CD4-positive, alpha-beta T cell (primary cell): ENCODE data around the gene RPAP3. TPM values are rescaled to one million over a fixed set of nuclear protein-coding genes. Genes with fewer than 3 reads are reported as not detected.

Source experiments
- ATAC-seq: fragments of 200-7000 bp; cut with Tn5 transposase; one replicate; pipeline ENCODE4 v1.10.0; 2022; ENCODE audit warnings: mild to moderate bottlenecking; ENCODE audit not compliant: poor library complexity
- CTCF ChIA-PET: fragments of 350-600 bp; sonication (Branson Sonifier 250); formaldehyde crosslinking; loops from one replicate; lab custom pipeline; 2021; ENCODE audit warnings: antibody characterized with exemption, inconsistent platforms; lab: Charles Lee
- POLR2A ChIA-PET: fragments of 350-600 bp; sonication (Branson Sonifier 250); formaldehyde crosslinking; loops from one replicate; lab custom pipeline; 2021; ENCODE audit warnings: antibody characterized with exemption, inconsistent platforms; lab: Charles Lee
- DNase-seq, 14 experiments: peaks; one replicate each; pipeline ENCODE4 v3.0.0-alpha.2; 2013 to 2020; ENCODE audit warnings: mixed read lengths in 2 of 14
- H3K27ac ChIP-seq, 2 donors: one replicate each; pipeline versions ENCODE4 v1.5.1 to v1.7.0; 2013; ENCODE audit warnings: low read length in 2 of 2, low read depth in 1 of 2, mild to moderate bottlenecking in 1 of 2
- H3K27me3 ChIP-seq, 2 experiments: 1 replicate in 1 of 2; 2 replicates in 1 of 2; pipeline versions ENCODE4 v1.6.1 to v1.7.0; 2013; ENCODE audit warnings: low read length in 2 of 2, control low read depth in 1 of 2, mild to moderate bottlenecking in 1 of 2, moderate library complexity in 1 of 2; ENCODE audit not compliant: insufficient read depth in 2 of 2, control insufficient read depth in 1 of 2
- H3K36me3 ChIP-seq: one replicate; pipeline ENCODE4 v1.6.1; 2013; ENCODE audit warnings: low read length, control low read depth; ENCODE audit not compliant: insufficient read depth
- H3K4me1 ChIP-seq: one replicate; pipeline ENCODE4 v1.6.1; 2013; ENCODE audit warnings: low read length, control low read depth; ENCODE audit not compliant: insufficient read depth
- H3K4me3 ChIP-seq: one replicate; pipeline ENCODE4 v1.5.1; 2013; ENCODE audit warnings: mild to moderate bottlenecking, low read length, moderate library complexity
- H3K9me3 ChIP-seq, 2 experiments: 1 replicate in 1 of 2; 2 replicates in 1 of 2; pipeline versions ENCODE4 v1.6.1 to v1.7.0; 2013; ENCODE audit warnings: low read length in 2 of 2, mild to moderate bottlenecking in 2 of 2, control low read depth in 1 of 2, moderate library complexity in 1 of 2; ENCODE audit not compliant: control insufficient read depth in 1 of 2, insufficient read depth in 1 of 2
- H3K27ac Mint-ChIP-seq: one replicate; pipeline ENCODE4 v1.8.0; 2020; ENCODE audit warnings: mixed read lengths
- H3K27me3 Mint-ChIP-seq: one replicate; pipeline ENCODE4 v1.8.0; 2021; ENCODE audit warnings: mixed read lengths
- H3K36me3 Mint-ChIP-seq: one replicate; pipeline ENCODE4 v1.8.0; 2021; ENCODE audit warnings: low read depth, mixed read lengths
- H3K4me1 Mint-ChIP-seq: one replicate; pipeline ENCODE4 v1.8.0; 2021; ENCODE audit warnings: low read depth, mixed read lengths
- H3K4me3 Mint-ChIP-seq: one replicate; pipeline ENCODE4 v1.8.0; 2020; ENCODE audit warnings: mild to moderate bottlenecking, mixed read lengths
- H3K9me3 Mint-ChIP-seq: one replicate; pipeline ENCODE4 v1.8.0; 2020; ENCODE audit warnings: mixed read lengths
- intact Hi-C, 2 experiments: fragments of 100-400 bp; cut with DNase I in 1 of 2; cut with micrococcal nuclease in 1 of 2; formaldehyde crosslinking; loops; one replicate each; pipeline versions ENCODE4 v1.15.1 to v1.9.0; 2023 to 2025; cut with DNase I, micrococcal nuclease
- total RNA-seq, 174 experiments: library from RNA in 2 of 174; stranded (reverse) in 2 of 174; gene quantifications; one replicate each; pipeline ENCODE4 v1.2.3 and lab custom pipeline; 2021 to 2026
- TF ChIP-seq, protein P1 (sequence below): fragments of 200-600 bp; IDR thresholded peaks from one replicate; pipeline ENCODE4 v1.8.0; 2022; ENCODE audit warnings: antibody characterized with exemption, mild to moderate bottlenecking

The RPAP3 gene
- total RNA-seq, 2 experiments from 2014 or later, result 24.6 to 26.4 TPM

DNA sequence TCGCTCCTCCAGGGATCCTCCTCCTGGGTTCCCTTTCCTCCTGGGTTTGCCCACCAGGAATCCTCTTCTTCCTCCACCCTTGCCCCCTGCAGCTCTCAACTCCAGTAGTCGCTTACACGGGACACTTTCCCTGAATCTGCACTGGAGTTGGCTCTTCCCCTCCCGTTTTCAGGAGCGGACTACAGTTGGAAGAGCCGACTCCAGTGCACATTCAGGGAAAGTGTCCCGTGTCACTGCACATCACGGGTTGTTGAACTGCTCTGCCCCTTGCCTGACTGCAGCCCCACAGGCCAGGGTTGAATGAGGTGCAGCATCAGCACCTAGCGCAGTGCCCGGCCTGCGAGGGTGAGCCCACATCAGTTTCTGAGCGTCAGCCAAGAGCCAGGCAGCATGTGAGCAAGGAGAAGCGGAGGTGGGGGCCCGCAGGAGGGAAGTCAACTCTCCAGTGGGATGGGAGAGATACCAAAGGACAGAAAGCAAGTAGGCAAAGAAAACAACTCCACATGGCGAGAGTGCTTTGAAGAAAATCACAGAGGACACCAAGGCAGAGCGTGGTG is 39.7 kb upstream of the RPAP3 start:
- Mint-ChIP-seq H3K9me3 (no peaks in the 10 kb centered on the region), H3K36me3 (no peaks in the 10 kb centered on the region), H3K4me3 (no peak overlapping the region), H3K27me3 (no peaks in the 10 kb centered on the region), H3K4me1 (peaks cover 27% of the 10 kb centered on the region), H3K27ac (no peak overlapping the region)
- H3K4me1 ChIP-seq, result peaks cover 27% of the 10 kb centered on the region
- intact Hi-C loops, result loop anchor here in 1 of 2 experiments (2.0 kb wide), 1 partner anchor 21 kb away; no protein-coding TSS in a partner anchor
- DNase-seq (no peak), ATAC-seq (no peak)
- no peaks in the 10 kb centered on the region for H3K9me3 ChIP-seq
- ChIA-PET CTCF (interaction anchor here (5.5 to 5.7 kb wide), 2 partner anchors 24 to 94 kb away, joined by 86 to 157 read pairs; partner anchors contain the start of gene SLC48A1), POLR2A (no interaction called here)
- TF ChIP-seq, protein P1, sequence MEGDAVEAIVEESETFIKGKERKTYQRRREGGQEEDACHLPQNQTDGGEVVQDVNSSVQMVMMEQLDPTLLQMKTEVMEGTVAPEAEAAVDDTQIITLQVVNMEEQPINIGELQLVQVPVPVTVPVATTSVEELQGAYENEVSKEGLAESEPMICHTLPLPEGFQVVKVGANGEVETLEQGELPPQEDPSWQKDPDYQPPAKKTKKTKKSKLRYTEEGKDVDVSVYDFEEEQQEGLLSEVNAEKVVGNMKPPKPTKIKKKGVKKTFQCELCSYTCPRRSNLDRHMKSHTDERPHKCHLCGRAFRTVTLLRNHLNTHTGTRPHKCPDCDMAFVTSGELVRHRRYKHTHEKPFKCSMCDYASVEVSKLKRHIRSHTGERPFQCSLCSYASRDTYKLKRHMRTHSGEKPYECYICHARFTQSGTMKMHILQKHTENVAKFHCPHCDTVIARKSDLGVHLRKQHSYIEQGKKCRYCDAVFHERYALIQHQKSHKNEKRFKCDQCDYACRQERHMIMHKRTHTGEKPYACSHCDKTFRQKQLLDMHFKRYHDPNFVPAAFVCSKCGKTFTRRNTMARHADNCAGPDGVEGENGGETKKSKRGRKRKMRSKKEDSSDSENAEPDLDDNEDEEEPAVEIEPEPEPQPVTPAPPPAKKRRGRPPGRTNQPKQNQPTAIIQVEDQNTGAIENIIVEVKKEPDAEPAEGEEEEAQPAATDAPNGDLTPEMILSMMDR, result no peak
- H3K36me3 ChIP-seq, result no peaks in the 10 kb centered on the region
- H3K27ac ChIP-seq, result no peak overlapping the region
- H3K27me3 ChIP-seq, result no peaks in the 10 kb centered on the region
- no peak overlapping the region for H3K4me3 ChIP-seq

DNA sequence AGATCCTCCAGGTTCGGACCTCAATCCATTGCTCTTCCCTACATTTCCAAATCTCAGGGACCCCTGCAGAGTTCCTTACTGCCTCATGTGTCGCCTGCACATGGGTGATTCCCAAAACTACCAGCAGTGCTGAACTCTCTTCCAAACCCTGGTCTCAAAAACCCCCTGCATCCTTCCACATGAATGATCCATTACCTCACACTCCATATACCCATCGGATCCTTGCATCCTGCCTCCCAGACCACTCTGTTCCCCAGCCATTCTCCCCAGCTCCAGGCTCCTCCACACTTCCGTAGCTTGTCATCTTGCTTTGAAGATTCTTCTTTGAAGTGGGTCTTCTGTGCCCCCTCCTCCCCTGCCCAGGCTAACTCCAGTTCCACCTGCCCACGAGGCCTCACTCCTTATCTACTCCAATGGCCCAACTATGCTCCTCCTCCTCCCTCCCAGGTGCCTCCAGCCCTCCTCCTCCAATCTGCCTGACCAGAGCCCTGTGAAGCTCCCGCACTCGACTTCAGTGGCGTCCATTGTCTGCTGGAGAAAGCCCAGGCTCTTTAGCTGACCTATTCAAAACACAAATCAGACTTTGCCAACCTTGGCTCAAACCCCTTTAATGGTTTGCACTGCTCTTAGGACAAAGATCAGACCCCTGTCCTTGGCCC is 39.1 kb upstream of the RPAP3 start:
- H3K9me3 Mint-ChIP-seq, result no peaks in the 10 kb centered on the region
- ChIA-PET CTCF (interaction anchor here (1.0 to 5.7 kb wide), 8 partner anchors 14 to 94 kb away, joined by 3 to 157 read pairs (median 18); partner anchors contain the start of genes RAPGEF3 and SLC48A1), POLR2A (interaction anchor here (0.9 to 1.2 kb wide), 2 partner anchors 27 to 94 kb away, joined by 4 to 7 read pairs; no protein-coding TSS in a partner anchor)
- Histone ChIP-seq H3K4me1 (peaks cover 30% of the 10 kb centered on the region), H3K4me3 (no peak overlapping the region), H3K36me3 (no peaks in the 10 kb centered on the region), H3K9me3 (no peaks in the 10 kb centered on the region), H3K27me3 (no peaks in the 10 kb centered on the region), H3K27ac (no peak overlapping the region)
- no peak overlapping the region for H3K27ac Mint-ChIP-seq
- no peak overlapping the region for H3K4me3 Mint-ChIP-seq
- TF ChIP-seq, protein P1, result no peak
- no peaks in the 10 kb centered on the region for H3K27me3 Mint-ChIP-seq
- intact Hi-C loops, result loop anchor here (1.0 to 5.0 kb wide), 3 partner anchors 22 to 202 kb away; no protein-coding TSS in a partner anchor
- no peaks in the 10 kb centered on the region for H3K36me3 Mint-ChIP-seq
- DNase-seq (no peak), ATAC-seq (no peak)
- peaks cover 33% of the 10 kb centered on the region for H3K4me1 Mint-ChIP-seq

DNA sequence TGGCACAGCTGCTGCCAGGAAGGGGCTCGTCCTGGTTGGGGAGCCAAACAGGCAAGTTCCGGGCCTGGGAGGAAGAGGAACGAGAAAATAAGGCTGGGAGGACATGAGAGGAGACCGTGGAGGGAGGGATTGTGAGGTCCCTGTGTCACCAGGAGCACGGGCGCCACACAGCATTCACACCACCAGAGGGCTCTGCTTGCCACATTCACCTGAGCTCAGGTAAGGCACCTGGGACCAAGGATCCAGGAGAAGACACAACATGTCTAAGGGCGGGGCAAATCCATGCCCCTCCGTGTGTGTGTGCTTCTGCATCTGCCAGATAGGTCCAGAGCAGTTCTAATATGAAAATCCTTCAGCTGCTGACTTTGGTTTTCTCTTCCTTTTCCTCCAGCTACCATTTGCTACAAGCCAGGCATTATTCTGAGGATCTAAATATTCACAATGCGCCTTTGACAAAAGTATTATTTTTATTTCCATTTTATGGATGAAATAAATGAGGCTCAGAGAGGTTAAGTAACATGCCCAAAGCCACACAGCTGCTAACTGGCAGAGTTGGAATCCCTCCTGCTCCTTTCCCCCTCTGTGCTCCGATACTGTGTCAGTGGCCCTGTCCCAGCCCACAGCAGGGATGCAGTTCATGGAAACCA is 38.3 kb upstream of the RPAP3 start:
- H3K36me3 Mint-ChIP-seq, result no peaks in the 10 kb centered on the region
- peaks cover 41% of the 10 kb centered on the region for H3K4me1 Mint-ChIP-seq
- Histone ChIP-seq H3K27ac (no peak overlapping the region), H3K27me3 (no peaks in the 10 kb centered on the region), H3K36me3 (no peaks in the 10 kb centered on the region), H3K4me1 (peaks cover 37% of the 10 kb centered on the region), H3K9me3 (no peaks in the 10 kb centered on the region), H3K4me3 (no peak overlapping the region)
- peak; percentile 50 to 82 (median 64) for DNase-seq
- no peaks in the 10 kb centered on the region for H3K9me3 Mint-ChIP-seq
- intact Hi-C loops, result loop anchor here (1.0 to 5.0 kb wide), 3 partner anchors 23 to 203 kb away; no protein-coding TSS in a partner anchor
- TF ChIP-seq, protein P1, result peak; percentile 71
- no peaks in the 10 kb centered on the region for H3K27me3 Mint-ChIP-seq
- ChIA-PET CTCF (interaction anchor here (0.6 to 5.7 kb wide), 15 partner anchors 15 to 139 kb away, joined by 3 to 157 read pairs (median 4); partner anchors contain the start of genes RAPGEF3 and SLC48A1), POLR2A (interaction anchor here (0.9 to 3.6 kb wide), 5 partner anchors 22 to 413 kb away, joined by 3 to 15 read pairs (median 4); partner anchors contain the start of gene ASB8)
- peak; percentile 56 for ATAC-seq
- H3K27ac Mint-ChIP-seq, result no peak overlapping the region
- no peak overlapping the region for H3K4me3 Mint-ChIP-seq
